Memory B cell (primary cell): ENCODE data around the gene CPT1A.

Experiments used
- ATAC-seq: fragments of 150-1000 bp; cut with Tn5 transposase; 2 replicates; pipeline ENCODE4 v1.10.0; 2021; ENCODE audit warnings: low read depth, mild to moderate bottlenecking, moderate library complexity
- DNase-seq, 2 donors: peaks; one replicate each; pipeline ENCODE4 v3.0.0; 2022; ENCODE audit warnings: low spot score in 2 of 2
- H3K27ac Mint-ChIP-seq: one replicate; pipeline ENCODE4 v1.8.0; 2022; ENCODE audit warnings: mild to moderate bottlenecking, moderate library complexity, mixed read lengths
- H3K27me3 Mint-ChIP-seq: one replicate; pipeline ENCODE4 v1.8.0; 2022; ENCODE audit warnings: mixed read lengths
- H3K36me3 Mint-ChIP-seq: one replicate; pipeline ENCODE4 v1.8.0; 2022; ENCODE audit warnings: mild to moderate bottlenecking, mixed read lengths
- H3K4me1 Mint-ChIP-seq: one replicate; pipeline ENCODE4 v1.8.0; 2022; ENCODE audit warnings: mixed read lengths
- H3K4me3 Mint-ChIP-seq: one replicate; pipeline ENCODE4 v1.8.0; 2022; ENCODE audit warnings: mild to moderate bottlenecking, moderate library complexity, mixed read lengths
- H3K9me3 Mint-ChIP-seq: one replicate; pipeline ENCODE4 v1.8.0; 2022; ENCODE audit warnings: mixed read lengths

The CPT1A gene

GRCh38 chr11:68831124-68831523 is 10.6 kb downstream of the CPT1A start:
- DNase-seq, result no peak
- Mint-ChIP-seq H3K27me3 (no peaks in the 10 kb centered on the region), H3K27ac (no peak overlapping the region), H3K9me3 (no peaks in the 10 kb centered on the region), H3K4me1 (peaks cover 35% of the 10 kb centered on the region), H3K36me3 (peaks cover 8% of the 10 kb centered on the region), H3K4me3 (no peak overlapping the region)
- ATAC-seq, result no peak

DNA sequence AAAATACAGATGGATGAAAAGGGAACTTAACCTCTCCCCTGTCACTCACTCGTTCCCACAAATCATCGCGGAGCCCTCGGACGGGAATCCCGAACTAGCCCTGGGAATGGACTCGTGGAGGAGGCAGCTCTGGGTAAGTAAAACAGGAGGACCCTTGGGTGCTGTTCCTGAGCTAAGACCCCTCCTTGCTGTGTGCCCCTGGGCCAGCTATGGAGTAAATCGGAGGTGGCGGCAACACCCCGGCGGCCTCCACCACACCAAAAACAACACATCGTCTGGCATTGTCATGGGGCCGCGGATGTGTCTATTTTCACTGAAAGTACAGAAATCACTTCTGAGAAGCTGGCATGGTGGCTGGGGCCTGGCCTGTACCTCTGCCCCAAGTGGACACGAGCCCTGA is 12.1 kb downstream of the CPT1A start:
- DNase-seq (no peak), ATAC-seq (no peak)
- peaks cover 8% of the 10 kb centered on the region for H3K36me3 Mint-ChIP-seq
- H3K27ac Mint-ChIP-seq, result no peak overlapping the region
- H3K4me1 Mint-ChIP-seq, result peaks cover 36% of the 10 kb centered on the region
- H3K9me3 Mint-ChIP-seq, result no peaks in the 10 kb centered on the region
- H3K4me3 Mint-ChIP-seq, result no peak overlapping the region
- H3K27me3 Mint-ChIP-seq, result no peaks in the 10 kb centered on the region

DNA sequence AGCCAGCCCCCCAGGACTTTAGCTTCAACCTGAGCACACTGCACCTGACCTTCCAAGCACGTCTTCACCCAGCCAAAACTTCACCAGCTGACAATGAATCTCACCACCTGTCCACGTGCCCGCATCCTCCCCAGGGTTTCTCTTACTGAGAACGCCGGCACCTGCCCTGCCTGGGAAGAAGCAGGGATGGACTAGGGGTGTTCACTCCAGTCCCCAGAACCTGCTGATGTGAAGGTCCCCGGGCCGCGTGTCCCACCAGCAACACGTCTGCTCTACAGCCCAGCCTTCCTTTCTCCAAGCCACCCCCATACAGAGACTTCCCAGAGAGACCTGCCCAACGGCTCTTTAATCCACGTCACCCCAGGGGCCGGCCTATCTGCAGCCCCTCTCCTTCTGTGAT is 12.8 kb downstream of the CPT1A start:
- DNase-seq (no peak), ATAC-seq (peak; percentile 8)
- Mint-ChIP-seq H3K4me1 (peaks cover 36% of the 10 kb centered on the region), H3K9me3 (no peaks in the 10 kb centered on the region), H3K4me3 (peak overlapping the region; percentile 35), H3K27me3 (no peaks in the 10 kb centered on the region), H3K36me3 (peaks cover 8% of the 10 kb centered on the region), H3K27ac (peak overlapping the region; percentile 4)

- DNase-seq, result no peak
- Mint-ChIP-seq H3K27me3 (no peaks in the 10 kb centered on the region), H3K9me3 (no peaks in the 10 kb centered on the region), H3K27ac (peak overlapping the region; percentile 4), H3K4me3 (peak overlapping the region; percentile 35), H3K4me1 (peaks cover 38% of the 10 kb centered on the region), H3K36me3 (peaks cover 8% of the 10 kb centered on the region)
- ATAC-seq, result peak; percentile 27
Observed at GRCh38 chr11:68828155-68828931, 13.4 kb downstream of the CPT1A start.

- no peak for DNase-seq
- Mint-ChIP-seq H3K9me3 (no peaks in the 10 kb centered on the region), H3K27me3 (no peaks in the 10 kb centered on the region), H3K27ac (no peak overlapping the region), H3K4me3 (no peak overlapping the region), H3K36me3 (peaks cover 8% of the 10 kb centered on the region), H3K4me1 (peaks cover 38% of the 10 kb centered on the region)
- no peak for ATAC-seq
Observed at GRCh38 chr11:68827733-68828132, 14.0 kb downstream of the CPT1A start.

- H3K4me1 Mint-ChIP-seq, result peaks cover 42% of the 10 kb centered on the region
- no peak overlapping the region for H3K4me3 Mint-ChIP-seq
- H3K27ac Mint-ChIP-seq, result no peak overlapping the region
Observed at GRCh38 chr11:68826726-68827125, 15.0 kb downstream of the CPT1A start.

GRCh38 chr11:68825571-68825970 is 16.1 kb downstream of the CPT1A start:
- H3K27ac Mint-ChIP-seq, result no peak overlapping the region
- H3K4me3 Mint-ChIP-seq, result no peak overlapping the region
- ATAC-seq, result peak; percentile 92
- H3K9me3 Mint-ChIP-seq, result no peaks in the 10 kb centered on the region
- H3K36me3 Mint-ChIP-seq, result peaks cover 6% of the 10 kb centered on the region
- peaks cover 37% of the 10 kb centered on the region for H3K4me1 Mint-ChIP-seq
- no peaks in the 10 kb centered on the region for H3K27me3 Mint-ChIP-seq
- DNase-seq, result no peak

More at GRCh38 chr11:68826726-68827125, 15.0 kb downstream of the CPT1A start:
- ATAC-seq (no peak), DNase-seq (no peak)
- Mint-ChIP-seq H3K9me3 (no peaks in the 10 kb centered on the region), H3K27me3 (no peaks in the 10 kb centered on the region), H3K36me3 (peaks cover 8% of the 10 kb centered on the region)

GRCh38 chr11:68822546-68822945 is 19.2 kb downstream of the CPT1A start:
- Mint-ChIP-seq H3K36me3 (peaks cover 2% of the 10 kb centered on the region), H3K9me3 (no peaks in the 10 kb centered on the region), H3K27ac (no peak overlapping the region), H3K27me3 (no peaks in the 10 kb centered on the region), H3K4me3 (no peak overlapping the region), H3K4me1 (peaks cover 23% of the 10 kb centered on the region)
- no peak for DNase-seq
- ATAC-seq, result no peak

DNA sequence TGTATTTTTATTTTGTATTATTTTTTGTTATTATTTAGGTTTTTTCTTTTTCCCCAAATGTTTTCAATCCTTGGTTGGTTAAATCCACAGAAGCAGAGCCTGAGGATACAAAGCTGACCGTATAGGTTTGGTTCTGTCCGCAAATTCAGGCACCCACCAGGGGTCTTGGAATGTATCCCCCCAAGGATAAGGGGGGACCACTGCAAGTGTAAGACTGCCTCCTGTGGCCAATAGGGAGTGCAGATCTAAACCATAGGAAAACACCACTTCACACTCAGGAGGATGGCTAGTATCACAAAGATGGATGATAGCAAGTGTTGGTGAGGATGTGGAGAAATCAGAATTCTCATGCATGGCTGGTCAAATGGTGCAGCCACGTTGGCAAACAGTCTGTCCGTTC is 20.0 kb downstream of the CPT1A start:
- ATAC-seq, result no peak
- H3K27me3 Mint-ChIP-seq, result no peaks in the 10 kb centered on the region
- no peak overlapping the region for H3K4me3 Mint-ChIP-seq
- peaks cover 5% of the 10 kb centered on the region for H3K36me3 Mint-ChIP-seq
- no peak overlapping the region for H3K27ac Mint-ChIP-seq
- DNase-seq, result no peak
- peaks cover 30% of the 10 kb centered on the region for H3K4me1 Mint-ChIP-seq
- no peaks in the 10 kb centered on the region for H3K9me3 Mint-ChIP-seq

- no peak overlapping the region for H3K4me3 Mint-ChIP-seq
- H3K36me3 Mint-ChIP-seq, result peaks cover 8% of the 10 kb centered on the region
- peaks cover 24% of the 10 kb centered on the region for H3K4me1 Mint-ChIP-seq
Observed at GRCh38 chr11:68819362-68819761, 22.4 kb downstream of the CPT1A start.

GRCh38 chr11:68818181-68818580 is 23.5 kb downstream of the CPT1A start:
- Mint-ChIP-seq H3K36me3 (peaks cover 8% of the 10 kb centered on the region), H3K27ac (no peak overlapping the region), H3K27me3 (no peaks in the 10 kb centered on the region), H3K4me3 (no peak overlapping the region), H3K4me1 (peaks cover 22% of the 10 kb centered on the region), H3K9me3 (no peaks in the 10 kb centered on the region)
- ATAC-seq, result no peak
- DNase-seq, result no peak

More at GRCh38 chr11:68819362-68819761, 22.4 kb downstream of the CPT1A start:
- Mint-ChIP-seq H3K27me3 (no peaks in the 10 kb centered on the region), H3K9me3 (no peaks in the 10 kb centered on the region), H3K27ac (no peak overlapping the region)
- no peak for ATAC-seq
- no peak for DNase-seq

DNA sequence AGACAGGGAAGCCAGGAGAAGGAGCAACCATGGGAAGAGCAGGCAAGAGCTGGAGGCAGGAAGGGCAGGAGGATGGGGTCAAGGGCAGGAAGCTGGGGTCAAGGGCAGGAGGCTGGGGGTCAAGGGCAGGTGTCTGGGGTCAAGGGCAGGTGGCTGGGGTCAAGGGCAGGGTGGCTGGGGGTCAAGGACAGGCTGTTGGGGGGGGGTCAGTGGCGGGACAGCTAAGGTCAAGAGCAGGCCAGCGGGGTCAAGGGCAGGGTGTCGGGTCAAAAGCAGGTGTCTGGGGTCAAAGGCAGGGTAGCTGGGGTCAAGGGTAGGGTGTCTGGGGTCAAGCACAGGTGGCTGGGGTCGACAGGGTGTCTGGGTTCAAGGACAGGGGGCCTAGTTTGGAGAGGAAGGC is 24.2 kb downstream of the CPT1A start:
- Mint-ChIP-seq H3K9me3 (no peaks in the 10 kb centered on the region), H3K4me3 (no peak overlapping the region), H3K27ac (peak overlapping the region; percentile 48), H3K36me3 (peaks cover 8% of the 10 kb centered on the region), H3K27me3 (no peaks in the 10 kb centered on the region), H3K4me1 (peaks cover 20% of the 10 kb centered on the region)
- DNase-seq, result no peak
- no peak for ATAC-seq

GRCh38 chr11:68816917-68817419 is 24.7 kb downstream of the CPT1A start:
- Mint-ChIP-seq H3K4me3 (no peak overlapping the region), H3K36me3 (peaks cover 8% of the 10 kb centered on the region), H3K27me3 (no peaks in the 10 kb centered on the region), H3K9me3 (no peaks in the 10 kb centered on the region), H3K27ac (peak overlapping the region; percentile 48), H3K4me1 (peaks cover 19% of the 10 kb centered on the region)
- DNase-seq (no peak), ATAC-seq (no peak)

DNA sequence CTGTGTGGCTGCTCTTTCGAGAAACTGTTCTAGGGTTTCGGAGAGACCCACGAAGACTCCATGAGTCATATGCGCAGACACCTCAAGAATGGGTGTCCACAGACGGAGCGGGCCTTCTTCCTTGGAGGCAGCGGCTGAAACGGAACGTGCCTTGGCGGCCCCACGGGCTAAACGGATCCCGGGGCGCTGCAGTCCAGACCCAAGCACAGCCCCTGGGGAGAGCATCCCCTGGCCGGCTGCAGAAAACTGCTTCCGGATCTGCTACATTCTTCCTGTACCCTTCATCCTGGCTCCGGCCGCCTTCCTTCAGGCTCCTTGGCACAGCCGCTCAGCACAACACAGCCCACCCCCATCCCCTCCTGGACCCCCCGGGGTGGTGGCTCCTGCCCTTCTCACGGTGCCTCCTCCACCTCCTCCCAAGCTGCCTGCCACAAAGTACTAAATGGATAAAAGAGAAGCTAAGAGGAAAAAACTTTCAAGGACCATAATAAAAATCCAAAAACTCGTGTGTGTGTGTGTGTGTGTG is 25.4 kb downstream of the CPT1A start:
- Mint-ChIP-seq H3K36me3 (peaks cover 8% of the 10 kb centered on the region), H3K27ac (peak overlapping the region; percentile 48), H3K9me3 (no peaks in the 10 kb centered on the region), H3K27me3 (no peaks in the 10 kb centered on the region), H3K4me3 (no peak overlapping the region), H3K4me1 (peaks cover 19% of the 10 kb centered on the region)
- no peak for ATAC-seq
- no peak for DNase-seq
